Forelimb muscle (tissue), 1 donor: Measurements from ENCODE around the gene ARHGAP26. TPM values are rescaled to one million over a fixed set of nuclear protein-coding genes. Genes with fewer than 3 reads are reported as not detected.
"Not testable (repeated sequence)": the region's sequence is repeated elsewhere in the genome, so short reads cannot be mapped to it uniquely, and the experiment has no call there.

ENCODE experiments used
- DNase-seq: peaks from one replicate; pipeline ENCODE4 v3.0.0-alpha.2; 2013; ENCODE audit warnings: low read depth
- polyA plus RNA-seq: library from polyadenylated mRNA; unstranded; fragments of 120-200 nt; gene quantifications from one replicate; pipeline ENCODE4 v1.2.1, GENCODE V29; 2013; ENCODE audit not compliant: insufficient read length

ARHGAP26 gene
- polyA plus RNA-seq, 1 donor: 11.9 TPM

DNA sequence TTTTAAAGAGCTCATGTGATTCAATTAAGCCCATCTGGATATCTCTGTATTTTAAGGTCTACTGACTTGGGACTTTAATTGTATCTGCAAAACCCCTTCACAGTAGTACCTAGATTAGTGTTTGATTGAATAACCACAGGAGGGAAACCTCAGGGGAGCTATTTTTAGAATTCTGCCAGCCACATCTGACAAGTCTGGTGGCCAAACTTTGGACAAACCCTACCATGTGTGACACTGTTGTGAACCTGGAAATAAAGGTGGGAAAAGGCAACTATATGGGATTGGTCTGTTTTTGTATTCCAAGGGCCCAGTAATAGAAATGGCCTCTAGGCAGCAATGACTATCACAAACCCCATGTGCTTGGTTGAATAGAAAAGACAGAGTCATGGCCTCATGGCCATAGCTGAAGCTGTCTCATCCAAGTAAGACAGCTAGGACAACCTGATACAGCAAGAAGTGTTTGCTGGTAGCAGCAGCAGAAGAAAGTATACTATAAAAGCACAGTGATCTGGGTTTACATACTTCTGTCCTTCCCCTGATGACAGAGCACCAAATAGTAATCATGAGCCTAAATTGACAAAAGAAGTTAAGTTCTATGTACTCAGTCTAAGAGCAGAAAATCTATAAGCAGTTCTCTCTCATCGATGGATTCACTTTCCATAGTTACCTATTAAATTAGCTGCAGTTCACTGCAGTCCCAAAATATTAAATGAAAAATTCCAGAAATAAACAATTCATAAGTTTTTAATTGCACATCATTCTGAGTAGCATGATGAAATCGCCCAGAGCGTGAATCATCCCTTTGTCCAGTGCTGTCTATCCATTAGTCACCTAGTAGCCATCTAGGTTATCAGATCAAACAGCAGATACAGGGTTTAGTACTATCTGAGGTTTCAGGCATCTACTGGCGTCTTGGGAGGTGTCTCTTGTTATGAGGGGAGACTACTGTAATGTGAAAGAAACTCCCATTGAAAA is 189.8 kb downstream of the ARHGAP26 start:
- no peak for DNase-seq

DNA sequence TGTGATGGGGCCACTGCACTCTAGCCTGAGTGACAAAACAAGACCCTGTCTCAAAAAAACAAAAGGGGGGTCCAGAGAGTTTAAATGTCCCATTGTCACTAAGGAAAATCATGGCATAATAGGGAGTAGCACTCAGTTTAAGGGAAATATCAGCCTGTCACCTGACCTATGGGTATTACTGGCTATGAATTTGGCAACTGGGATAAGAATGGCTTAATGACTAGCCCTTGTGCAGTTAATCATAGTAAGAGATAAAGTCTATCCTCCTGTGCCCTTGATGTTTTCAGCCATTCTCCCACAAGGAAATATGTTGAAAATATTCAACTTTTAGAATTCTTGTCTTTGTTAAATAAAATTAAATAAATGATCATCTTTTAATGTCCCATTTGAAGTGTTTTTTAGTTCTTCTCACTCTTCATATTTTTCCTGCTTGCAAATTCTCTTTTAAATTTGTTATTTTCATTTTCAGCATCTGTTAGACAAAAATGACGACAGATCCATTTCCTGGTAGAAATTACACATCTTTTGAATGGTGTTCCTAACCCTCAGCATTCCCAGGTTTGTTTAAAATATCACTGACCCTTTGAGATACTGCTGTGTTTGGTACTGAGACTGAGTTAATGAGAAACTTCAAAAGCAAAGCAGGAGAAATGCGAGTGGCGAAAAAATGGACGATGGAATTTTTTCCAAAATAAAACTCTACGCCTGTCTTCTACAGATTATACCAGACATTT is 191.4 kb downstream of the ARHGAP26 start:
- DNase-seq: no peak

DNA sequence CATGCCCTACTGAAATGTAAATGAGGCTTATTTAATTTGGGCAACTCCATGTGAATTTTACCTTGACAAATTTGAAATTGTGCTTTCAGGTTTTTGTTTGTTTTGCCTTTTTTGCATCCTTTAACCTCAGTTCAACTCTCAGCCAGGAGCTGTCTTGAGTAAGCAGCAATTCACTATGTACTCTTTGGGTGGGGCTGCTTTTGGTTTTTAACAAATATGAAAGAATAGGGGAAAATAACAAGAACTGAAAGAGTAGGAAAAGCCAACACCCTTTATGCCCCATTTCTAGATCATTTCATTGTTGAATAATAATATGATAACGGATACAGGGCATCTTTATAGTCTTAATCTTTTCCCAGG is 192.0 kb downstream of the ARHGAP26 start:
- no peak for DNase-seq

DNA sequence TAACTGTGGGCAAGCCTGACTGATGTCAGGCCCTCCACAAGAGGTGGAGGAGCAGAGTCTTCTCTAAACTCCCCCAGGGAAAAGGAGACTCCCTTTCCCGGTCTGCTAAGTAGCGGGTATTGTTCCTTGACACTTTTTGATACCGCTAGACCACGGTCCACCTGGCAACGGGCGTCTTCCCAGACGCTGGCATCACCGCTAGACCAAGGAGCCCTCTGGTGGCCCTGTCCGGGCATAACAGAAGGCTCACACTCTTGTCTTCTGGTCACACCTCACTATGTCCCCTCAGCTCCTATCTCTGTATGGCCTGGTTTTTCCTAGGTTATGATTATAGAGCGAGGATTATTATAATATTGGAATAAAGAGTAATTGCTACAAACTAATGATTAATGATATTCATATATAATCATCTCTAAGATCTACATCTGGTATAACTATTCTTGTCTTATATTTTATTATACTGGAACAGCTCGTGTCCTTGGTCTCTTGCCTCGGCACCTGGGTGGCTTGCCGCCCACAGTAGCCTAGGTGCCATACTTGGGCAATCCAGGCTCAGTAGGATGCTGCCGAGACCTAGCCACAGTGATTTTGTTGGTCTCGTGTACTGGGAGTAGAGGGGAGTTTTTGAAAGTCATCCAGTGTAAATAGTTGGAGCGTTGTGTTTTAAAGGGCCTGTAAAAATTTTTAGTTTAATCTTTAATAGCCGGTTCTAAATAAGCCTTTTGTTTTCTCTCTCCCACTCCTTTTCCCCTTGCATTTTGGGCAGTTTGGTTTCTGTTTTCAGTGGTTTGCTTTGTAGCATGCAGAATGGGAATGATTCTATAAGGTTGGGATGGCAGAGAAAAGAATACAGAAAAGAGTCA is 195.3 kb downstream of the ARHGAP26 start:
- not testable (repeated sequence) for DNase-seq

DNA sequence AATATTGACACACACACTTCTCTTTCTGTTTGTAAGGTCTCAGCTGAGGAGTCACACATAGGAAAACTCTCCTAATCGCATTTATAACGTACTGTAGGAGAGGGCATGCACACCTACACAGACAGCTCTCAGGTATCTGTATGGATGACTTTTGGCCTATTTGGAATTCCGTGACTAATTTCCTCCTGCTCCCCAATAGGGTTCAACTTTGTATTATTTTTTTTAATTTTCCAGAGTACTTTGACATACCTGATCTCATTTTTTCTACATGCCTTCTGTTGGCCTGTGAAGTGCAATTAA is 195.9 kb downstream of the ARHGAP26 start:
- no peak for DNase-seq

DNA sequence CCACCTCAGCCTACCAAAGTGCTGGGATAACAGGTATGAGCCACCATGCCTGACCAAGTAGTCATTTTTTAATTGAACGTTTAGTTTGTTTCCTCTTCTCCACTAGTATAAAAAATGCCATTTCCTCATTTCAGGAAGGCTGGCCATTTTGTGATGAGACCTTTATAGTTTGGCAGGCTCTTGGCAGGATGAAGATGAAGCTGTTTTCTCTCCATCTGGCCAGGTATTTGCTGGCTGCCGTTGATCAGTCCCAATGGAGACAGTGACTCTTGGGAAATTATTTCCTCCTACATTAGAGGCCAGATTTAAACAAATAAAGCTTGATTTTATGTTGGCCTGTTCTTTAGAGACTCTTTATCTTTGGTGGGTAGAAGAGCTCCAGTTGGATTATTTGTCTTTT is 199.0 kb downstream of the ARHGAP26 start:
- no peak for DNase-seq

DNA sequence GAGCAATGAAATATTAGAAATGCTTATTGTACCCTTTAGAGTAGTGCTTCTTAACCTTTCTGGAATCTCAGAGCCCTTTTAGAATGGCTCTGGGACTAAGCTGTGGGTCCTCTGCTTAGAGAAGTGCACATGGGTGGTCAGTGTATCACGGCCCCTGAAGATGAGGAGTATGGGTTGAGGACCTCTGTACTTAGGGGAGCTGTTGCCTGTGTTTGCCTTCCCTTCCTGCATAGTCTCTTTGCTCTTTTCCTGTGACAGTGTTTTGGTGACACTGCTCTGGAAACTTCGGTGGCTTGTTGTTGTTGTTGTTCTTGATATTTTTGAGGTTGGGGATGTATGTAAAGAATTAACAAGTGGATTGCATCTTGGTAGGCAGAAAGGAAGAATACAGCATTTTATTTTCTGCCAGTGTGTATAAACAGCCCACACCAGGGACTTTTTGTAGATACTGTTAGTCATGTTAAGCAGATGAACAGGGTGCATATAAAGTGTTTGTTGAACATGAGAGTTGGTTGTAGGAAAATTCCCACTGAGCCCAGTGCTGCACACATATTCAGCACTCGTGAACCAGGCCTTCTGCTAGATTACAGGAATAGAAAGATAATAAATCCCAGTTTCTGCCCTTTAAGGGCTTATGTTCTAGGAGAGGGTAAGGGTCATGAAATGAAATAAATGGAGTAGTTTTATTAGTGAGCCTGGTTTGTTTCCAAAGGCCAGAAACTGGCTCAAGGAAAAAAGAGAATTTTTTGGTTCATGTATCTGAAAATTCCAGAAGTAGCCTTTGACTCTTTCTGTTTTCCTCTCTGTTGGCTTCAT is 199.7 kb downstream of the ARHGAP26 start:
- no peak for DNase-seq

DNA sequence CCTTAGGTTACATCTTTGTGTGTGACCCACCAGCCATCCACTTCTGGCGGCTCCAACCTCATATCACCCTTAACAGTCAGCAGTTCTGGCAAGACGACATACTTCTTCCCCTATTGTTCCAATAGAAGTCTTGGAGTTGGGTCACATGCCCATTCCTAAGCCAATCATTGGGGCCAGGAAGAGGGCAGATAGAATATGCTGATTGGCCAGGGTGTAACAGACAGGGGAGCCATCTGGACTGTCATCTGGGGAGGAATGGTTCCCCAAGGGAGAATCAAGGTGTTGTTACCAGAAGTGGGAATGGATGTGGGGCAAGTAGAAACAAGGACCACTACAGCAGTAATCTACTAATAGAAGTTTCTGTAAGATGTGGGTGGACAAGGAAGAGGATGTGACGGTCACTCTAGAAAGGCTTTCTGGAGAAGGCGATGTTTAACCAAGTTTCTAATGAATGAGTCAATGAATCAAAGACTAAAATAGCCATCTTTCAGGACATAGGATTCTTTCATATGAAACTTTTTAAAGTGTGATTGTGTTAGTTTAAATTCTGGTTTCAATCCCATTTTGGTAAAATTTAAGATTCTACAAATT is 200.4 kb downstream of the ARHGAP26 start:
- no peak for DNase-seq

DNA sequence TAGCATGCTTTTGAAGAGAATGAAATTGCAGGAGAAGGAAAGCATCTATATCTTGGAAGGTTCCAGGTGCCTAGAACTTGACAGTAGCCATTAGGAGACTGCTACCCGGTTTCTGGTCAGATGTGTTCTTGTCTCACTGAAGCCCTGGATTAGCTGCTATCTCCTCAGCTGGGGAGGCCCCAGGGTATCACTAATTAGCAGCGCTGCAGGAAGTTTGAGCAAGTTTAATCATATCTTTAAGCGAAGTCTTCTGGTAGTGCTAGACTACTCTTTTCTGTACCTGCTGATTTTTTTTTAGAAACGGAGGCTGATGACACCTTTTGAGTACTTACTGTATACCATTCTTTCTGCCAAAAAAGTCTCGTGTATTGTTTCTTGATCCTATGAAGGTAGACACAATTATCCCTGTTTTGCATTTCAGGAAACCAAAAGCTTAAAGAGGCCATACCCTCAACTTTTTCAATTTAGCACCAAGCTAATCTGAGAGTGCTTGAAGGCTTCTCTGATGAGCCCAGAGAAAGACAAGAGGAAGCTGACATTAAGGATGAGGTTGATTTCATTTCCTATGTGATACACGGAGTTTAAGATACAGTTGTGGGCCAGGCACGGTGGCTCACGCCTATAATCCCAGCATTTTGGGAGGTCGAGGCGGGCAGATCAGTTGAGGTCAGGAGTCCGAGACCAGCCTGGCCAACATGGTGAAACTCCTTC is 201.3 kb downstream of the ARHGAP26 start:
- no peak for DNase-seq

DNA sequence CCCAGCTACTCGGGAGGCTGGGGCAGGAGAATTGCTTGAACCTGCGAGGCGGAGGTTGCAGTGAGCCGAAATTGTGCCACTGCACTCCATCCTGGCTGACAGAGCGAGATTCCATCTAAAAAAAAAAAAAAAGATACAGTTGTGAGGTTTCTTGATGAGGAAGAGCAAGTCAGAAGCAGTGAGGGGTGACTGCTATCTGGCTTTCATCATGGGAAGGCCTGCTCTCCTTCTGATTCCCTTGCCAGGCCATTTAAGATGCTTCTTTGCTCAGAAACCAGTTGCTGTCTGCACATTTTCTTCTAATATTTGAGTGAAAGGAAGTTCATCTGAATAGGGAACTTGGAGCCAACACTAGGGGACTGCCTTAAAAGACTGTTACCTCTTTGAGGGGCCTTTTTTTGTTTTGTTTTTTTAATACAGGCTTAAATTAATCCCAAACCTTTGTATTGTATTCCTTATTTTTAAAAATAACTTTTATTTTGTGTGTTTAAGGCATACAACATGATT is 201.9 kb downstream of the ARHGAP26 start:
- DNase-seq: no peak

DNA sequence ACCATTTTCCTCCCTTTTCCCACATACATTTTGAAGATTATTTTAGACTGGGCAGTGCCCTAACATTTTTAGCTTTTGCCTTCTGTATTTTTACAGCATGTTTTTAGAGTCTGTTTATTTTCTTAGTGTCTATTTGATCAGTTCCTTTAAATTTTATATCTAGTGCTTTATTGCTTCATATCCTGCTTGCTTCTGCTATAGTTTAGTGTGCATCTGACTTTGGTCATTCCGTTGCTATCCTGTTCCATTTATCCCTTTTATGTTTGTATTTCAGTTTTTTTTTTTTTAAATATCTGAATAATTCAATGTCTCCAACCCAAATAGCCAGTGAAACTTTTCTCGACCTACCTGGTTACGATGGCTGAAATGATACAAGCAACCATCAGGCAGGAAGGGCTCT is 203.8 kb downstream of the ARHGAP26 start:
- DNase-seq: no peak

DNA sequence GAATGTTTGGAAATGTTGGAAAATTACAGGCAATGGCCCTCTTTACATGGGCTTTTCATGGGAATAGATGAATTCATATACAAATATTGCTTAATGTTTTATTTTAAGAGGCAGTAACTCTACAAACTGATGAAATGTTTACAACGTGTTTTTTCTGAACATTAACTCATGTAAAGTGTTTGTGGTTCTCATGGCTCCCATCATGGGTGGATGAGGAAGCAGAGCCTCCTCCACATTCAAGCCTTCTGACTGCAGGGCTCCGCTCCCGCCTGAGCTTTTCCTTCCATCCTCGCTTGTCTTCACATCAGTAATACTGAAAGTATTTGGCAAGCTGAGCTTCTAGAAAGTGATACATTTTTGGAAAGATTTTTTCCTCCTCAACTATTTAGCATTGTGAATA is 204.2 kb downstream of the ARHGAP26 start:
- no peak for DNase-seq

DNA sequence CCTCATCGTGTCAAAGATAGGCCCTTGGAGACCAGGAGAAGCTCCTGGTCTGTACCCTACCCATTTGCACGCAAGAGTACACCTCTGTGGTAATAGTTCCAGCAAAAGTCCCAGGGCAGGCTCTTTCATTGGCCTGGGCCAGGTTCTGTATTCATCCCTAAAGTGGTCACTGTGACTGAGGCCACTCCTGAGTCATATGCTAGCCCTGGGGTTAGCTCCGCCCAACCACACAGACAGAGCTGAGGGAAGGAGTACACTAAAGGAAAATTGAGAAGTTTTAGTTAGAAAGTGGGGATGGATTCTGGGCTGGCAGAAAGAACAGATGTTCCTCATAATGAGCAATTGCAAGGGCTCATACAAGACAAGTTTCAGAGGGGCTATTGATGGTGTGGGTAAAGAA is 206.7 kb downstream of the ARHGAP26 start:
- no peak for DNase-seq

DNA sequence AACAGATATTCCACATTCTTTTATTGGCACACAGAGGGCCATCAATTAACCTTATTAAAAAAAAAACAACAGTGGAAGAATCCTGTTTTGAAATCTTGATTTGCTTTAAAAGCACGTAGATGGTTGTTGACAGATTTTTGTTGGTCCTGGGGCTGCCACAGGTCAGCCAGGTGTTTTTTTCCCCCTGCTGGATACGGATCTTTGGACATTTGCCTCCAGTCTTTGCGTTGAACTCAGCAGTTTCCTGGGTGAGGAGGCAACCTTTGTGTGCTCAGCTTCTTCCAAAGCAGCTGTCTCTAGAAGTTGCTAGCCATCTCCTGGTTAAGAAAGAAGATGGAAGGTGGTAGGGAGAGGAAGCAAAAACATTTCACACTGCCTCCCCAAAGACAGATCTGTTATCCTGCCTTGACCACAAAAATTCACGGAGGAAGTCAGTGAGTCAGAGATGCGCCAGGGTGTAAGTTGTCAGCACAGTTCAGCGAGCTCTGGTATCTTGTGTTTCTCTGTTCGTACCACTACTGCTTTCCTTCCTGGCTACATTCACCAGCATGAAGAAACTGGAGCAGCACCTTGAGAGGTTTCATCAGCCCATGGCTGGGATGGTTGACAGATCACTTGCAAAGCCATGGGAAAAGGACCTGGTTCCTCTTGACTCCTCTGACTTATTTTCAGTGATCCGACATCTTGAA is 207.3 kb downstream of the ARHGAP26 start:
- no peak for DNase-seq

DNA sequence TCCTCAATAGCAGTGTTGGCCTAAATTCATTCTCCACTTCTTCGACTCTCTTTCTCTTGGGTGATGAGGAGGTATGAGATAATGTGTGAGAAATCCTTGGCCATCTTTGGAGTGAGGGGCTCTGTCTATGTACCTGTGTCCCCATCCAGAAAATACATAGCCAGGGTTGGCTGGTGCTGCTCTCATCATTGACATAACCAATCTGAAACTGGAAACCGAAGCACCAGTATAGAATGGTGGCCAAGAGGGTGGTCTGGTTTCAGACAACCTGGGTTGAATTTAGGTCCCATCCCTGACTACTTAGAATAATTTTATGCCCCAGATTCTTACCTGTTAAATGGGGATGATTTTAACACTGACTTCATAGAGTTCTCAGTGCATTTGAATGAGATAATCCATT is 208.1 kb downstream of the ARHGAP26 start:
- DNase-seq: no peak

DNA sequence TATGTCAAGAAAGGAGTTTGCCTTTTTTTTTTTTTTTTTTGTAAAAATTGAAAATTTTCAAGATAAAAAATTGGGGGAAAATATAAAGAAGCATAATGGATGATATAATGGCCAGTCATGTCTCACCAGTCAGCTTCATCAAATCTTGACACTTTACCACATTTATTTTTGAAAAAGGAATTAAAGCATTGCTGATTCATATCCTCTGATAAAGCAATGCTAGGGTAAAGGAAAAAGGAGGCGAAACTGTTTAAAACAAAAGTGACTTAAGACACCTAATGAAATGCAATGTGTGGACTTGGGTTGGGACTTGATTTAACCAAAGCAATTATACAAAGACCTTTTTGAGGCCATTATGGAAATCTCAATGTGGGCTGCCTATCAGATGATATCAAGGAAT is 208.5 kb downstream of the ARHGAP26 start:
- no peak for DNase-seq

DNA sequence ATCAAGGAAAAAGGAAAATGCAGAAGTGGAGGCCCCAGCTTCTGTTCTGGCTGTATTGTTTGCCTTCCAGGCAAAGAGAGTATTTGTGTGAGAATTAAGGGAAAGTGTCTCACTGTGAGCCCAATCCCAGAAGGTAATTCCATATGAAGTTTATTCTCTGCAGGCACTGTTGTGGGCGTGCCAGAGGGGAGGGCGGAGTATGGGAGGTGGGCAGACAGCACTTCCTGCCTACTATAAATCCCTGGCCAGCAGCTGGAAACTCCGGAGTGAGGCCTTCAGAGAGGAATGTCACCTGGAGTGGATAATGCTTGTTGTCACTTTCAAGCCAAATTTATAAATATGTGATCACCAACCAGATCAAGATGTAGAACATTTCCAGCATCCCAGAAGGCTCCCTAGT is 209.5 kb downstream of the ARHGAP26 start:
- no peak for DNase-seq

DNA sequence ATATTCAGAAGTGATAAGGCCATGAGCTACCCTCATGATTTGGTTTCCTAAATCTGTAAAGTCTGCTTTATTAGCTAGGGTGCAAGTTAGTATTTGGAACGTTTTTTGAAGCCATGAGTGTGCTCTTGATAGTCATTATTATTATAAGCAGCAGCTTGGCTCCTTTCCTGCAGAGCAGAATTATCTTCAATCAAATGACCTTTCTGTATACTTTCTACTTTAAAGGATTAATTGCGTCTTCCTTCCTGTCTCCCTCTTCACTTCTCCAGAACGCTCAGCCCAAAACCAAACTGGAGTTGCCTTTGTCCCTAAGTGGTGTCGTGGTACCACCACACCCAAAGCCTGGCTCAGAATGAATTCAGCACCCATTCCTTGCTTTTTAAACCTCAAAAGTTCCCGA is 211.3 kb downstream of the ARHGAP26 start:
- no peak for DNase-seq
